PFSK-1 (cell line): ENCODE results near the gene NXPH4.

ENCODE experiments used
- POLR2AphosphoS5 ChIP-seq: IDR thresholded peaks from 2 replicates; pipeline ENCODE4 v1.6.1; 2012; ENCODE audit warnings: low read depth, mild to moderate bottlenecking, control low read depth, low read length, moderate library complexity
- TAF1 ChIP-seq: IDR thresholded peaks from 2 replicates; pipeline ENCODE4 v1.6.1; 2012; ENCODE audit warnings: low read length, control low read depth, borderline replicate concordance; ENCODE audit not compliant: insufficient read depth

- TF ChIP-seq POLR2AphosphoS5 (no peak), TAF1 (no peak)
These were observed 6.9 kb downstream of the NXPH4 start for GRCh38 chr12:57223191-57224165.
